Adipocyte (in vitro differentiated cells): ENCODE measurements around the gene PTGES.

ENCODE experiments used
- DNase-seq: peaks from one replicate; pipeline ENCODE4 v3.0.0-alpha.2; 2015; ENCODE audit warnings: low read depth
- H3K27me3 ChIP-seq: replicated peaks from 2 replicates; pipeline ENCODE4 v1.7.0; 2013; ENCODE audit warnings: mild to moderate bottlenecking, low read length, moderate library complexity; ENCODE audit not compliant: control insufficient read depth, insufficient read depth
- H3K36me3 ChIP-seq: 2 replicates; pipeline ENCODE4 v1.7.0; 2013; ENCODE audit warnings: low read length, mild to moderate bottlenecking, moderate library complexity; ENCODE audit not compliant: control insufficient read depth, insufficient read depth, severe bottlenecking
- H3K4me1 ChIP-seq: 2 replicates; pipeline ENCODE4 v1.7.0; 2013; ENCODE audit warnings: mild to moderate bottlenecking, low read length, moderate library complexity; ENCODE audit not compliant: control insufficient read depth, insufficient read depth
- H3K4me3 ChIP-seq: 2 replicates; pipeline ENCODE4 v1.7.0; 2013; ENCODE audit warnings: mild to moderate bottlenecking, low read length, moderate library complexity
- H3K9ac ChIP-seq: 2 replicates; pipeline ENCODE4 v1.7.0; 2013; ENCODE audit warnings: mild to moderate bottlenecking, low read length, moderate library complexity
- H3K9me3 ChIP-seq: 2 replicates; pipeline ENCODE4 v1.7.0; 2013; ENCODE audit warnings: mild to moderate bottlenecking, low read length, moderate library complexity; ENCODE audit not compliant: control insufficient read depth

Gene PTGES

DNA sequence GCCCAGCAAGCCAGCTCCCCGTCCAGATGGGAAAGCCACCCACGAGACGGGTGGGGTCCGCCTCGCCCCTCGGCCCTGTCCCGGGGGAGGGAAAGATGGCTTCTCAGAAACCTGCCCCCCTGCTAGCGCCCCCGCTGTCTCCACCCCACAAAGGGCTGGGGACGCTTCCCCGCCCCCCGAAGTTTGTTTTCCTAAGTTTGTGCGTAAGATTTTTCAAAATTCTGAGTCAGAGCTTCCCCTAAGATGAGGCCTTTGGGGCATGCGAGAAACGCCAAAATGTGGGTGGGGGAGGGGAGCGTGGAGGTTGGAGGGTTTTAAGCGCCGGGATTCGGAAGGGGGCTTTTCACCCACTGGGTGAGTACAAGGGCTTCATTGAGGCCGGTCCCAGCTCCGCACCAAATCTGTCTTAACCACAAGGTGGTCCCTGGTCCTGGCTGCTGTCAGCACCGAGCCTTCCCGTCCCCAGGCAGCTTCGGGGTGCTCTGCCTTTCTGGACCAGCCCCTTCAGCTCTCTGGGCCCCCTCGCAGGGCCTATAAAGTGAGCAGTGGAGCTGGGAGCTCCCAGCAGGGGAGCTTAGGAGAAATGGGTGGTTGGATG is 55.1 kb downstream of the PTGES start:
- H3K9ac ChIP-seq: peak overlapping the region; percentile 89
- H3K27me3 ChIP-seq: no peaks in the 10 kb centered on the region
- H3K4me1 ChIP-seq: peaks cover 65% of the 10 kb centered on the region
- peak overlapping the region; percentile 70 for H3K4me3 ChIP-seq
- peak; percentile 85 for DNase-seq
- no peaks in the 10 kb centered on the region for H3K36me3 ChIP-seq
- no peaks in the 10 kb centered on the region for H3K9me3 ChIP-seq

DNA sequence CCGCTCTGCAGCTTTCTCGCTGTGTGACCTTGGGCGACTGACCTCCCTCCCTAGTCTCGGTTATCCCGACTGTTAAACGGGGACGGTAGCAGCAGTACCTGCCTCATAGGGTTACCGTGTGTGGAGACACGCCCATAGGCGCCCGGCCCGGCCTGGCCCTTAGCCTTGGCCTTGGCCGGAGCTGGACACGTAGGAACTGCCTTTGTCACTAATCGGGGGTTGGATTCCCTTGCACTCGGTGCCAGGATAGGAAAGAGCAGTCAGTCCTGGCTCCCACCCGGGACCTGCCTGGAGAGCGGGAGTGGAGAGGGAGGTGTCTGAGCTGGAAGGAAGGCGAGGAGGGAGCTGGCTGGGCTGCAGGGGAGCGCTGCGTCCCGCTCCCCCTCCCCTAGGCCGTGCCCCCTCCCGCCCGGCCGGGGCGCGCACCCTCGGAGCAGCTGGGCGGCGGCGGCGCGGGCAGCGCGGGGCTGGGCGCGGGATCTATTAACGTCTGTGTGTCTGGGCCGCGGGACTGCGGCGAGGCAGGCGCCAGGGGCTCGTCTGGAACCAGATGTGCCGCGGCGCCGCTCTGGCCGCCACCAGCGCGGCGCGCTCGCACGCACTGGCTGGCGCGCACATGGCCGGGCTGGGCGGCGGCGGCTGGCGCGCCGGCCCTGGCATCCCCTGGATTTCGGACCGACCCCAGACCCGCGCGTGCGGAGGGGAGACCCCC is 55.7 kb downstream of the PTGES start:
- H3K9ac ChIP-seq: peak overlapping the region; percentile 89
- H3K27me3 ChIP-seq: no peaks in the 10 kb centered on the region
- peak overlapping the region; percentile 70 for H3K4me3 ChIP-seq
- H3K9me3 ChIP-seq: no peaks in the 10 kb centered on the region
- no peaks in the 10 kb centered on the region for H3K36me3 ChIP-seq
- H3K4me1 ChIP-seq: peaks cover 58% of the 10 kb centered on the region
- peak; percentile 95 for DNase-seq

DNA sequence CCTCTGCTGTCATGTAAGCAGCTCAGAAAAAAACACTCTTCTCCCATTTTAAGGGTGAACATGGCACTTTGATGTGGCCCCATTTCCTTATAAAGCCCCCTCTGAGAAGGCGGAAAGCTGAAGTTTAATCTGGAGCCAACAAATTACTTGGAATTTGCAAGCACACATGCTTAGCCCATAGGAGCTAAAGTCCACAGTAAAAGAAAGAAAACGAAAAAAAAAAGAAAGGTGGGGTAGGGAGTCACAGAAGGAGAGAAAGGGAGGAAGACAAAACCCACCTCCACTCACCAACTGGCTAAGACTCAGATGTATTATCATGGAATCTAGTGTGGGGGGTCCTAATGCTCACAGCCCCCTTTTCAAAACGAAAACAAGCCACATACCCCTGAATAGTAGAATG is 57.0 kb downstream of the PTGES start:
- no peaks in the 10 kb centered on the region for H3K27me3 ChIP-seq

DNA sequence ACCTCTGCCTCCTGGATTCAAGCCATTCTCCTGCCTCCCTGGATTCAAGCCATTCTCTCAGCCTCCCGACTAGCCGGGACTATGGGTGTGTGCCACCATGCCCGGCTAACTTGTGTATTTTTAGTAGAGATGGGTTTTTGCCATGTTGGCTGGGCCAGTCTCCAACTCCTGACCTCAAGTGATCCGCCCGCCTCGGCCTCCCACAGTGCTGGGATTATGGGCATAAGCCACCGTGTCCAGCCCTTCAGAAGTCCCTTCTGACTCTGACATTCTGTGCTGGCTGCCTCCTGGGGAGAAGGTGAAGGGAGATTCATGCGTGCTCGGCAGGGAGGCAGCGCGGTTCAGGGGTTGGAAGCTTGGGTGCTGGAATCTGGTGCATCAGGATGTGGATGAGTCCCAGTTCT is 58.6 kb downstream of the PTGES start:
- peaks cover 45% of the 10 kb centered on the region for H3K4me1 ChIP-seq
- peak overlapping the region; percentile 59 for H3K9ac ChIP-seq
- H3K4me3 ChIP-seq: peak overlapping the region; percentile 44
- H3K27me3 ChIP-seq: no peaks in the 10 kb centered on the region
- H3K9me3 ChIP-seq: no peaks in the 10 kb centered on the region
- H3K36me3 ChIP-seq: no peaks in the 10 kb centered on the region
- DNase-seq: no peak

More for the DNA sequence above, 57.0 kb downstream of the PTGES start:
- no peak for DNase-seq
- H3K36me3 ChIP-seq: no peaks in the 10 kb centered on the region
- H3K4me1 ChIP-seq: peaks cover 49% of the 10 kb centered on the region
- H3K9ac ChIP-seq: peak overlapping the region; percentile 39
- H3K4me3 ChIP-seq: no peak overlapping the region
- no peaks in the 10 kb centered on the region for H3K9me3 ChIP-seq

DNA sequence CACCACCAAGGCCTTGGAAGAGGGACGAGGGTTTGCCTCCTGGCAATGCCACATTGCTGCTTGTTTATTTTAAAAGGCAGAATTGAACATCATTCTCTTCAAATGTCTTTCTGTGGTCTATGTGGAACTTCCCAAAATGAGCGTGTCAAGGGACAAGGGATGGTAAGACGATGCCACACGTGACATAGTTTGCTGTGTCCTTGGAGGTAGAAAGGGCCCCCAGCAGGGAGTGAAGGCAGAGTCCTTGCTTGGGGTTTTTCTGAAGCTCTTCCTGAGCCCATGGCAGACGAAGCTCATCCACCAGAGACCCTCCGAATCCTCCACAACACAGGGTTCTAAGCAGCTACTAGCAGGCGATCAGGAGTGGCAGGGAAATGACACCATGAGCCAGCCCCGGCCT is 59.1 kb downstream of the PTGES start:
- no peak overlapping the region for H3K4me3 ChIP-seq
- H3K27me3 ChIP-seq: no peaks in the 10 kb centered on the region
- no peaks in the 10 kb centered on the region for H3K9me3 ChIP-seq
- H3K9ac ChIP-seq: peak overlapping the region; percentile 40
- H3K36me3 ChIP-seq: no peaks in the 10 kb centered on the region
- peaks cover 42% of the 10 kb centered on the region for H3K4me1 ChIP-seq
- DNase-seq: no peak

DNA sequence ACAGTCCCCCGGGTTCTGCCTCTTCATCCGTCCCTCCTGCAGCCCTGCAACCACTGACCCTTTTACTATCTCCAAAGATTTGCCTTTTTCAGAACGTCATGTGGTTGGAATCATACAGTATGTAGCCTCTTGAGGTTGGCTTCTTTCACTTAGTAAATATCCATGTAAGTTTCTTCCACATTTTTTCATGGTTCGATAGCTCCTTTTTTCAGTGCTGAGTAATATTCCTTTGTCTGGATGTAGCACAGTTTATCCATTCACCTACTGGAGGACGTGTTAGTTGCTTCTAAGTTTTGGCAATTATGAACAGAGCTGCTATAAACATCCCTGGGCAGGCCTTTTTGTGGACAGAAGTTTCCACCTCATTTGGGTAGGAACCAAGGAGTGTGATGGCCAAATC is 60.3 kb downstream of the PTGES start:
- Histone ChIP-seq H3K4me3 (no peak overlapping the region), H3K9ac (no peak overlapping the region), H3K4me1 (peaks cover 32% of the 10 kb centered on the region), H3K9me3 (no peaks in the 10 kb centered on the region), H3K27me3 (no peaks in the 10 kb centered on the region), H3K36me3 (no peaks in the 10 kb centered on the region)
- DNase-seq: no peak
